Tibial nerve (tissue), 4 donors: ENCODE measurements around the gene RAB11FIP4. TPM values are rescaled to one million over a fixed set of nuclear protein-coding genes. Genes with fewer than 3 reads are reported as not detected.

Experiments
- DNase-seq, 2 donors: peaks; one replicate each; pipeline ENCODE4 v3.0.0-alpha.2; 2019; ENCODE audit warnings: low spot score in 2 of 2
- H3K27ac ChIP-seq, 4 donors: fragments of 200-600 bp; sonication (generic) in 3 of 4; one replicate each; pipeline ENCODE4 v1.5.1; 2017 to 2019; ENCODE audit warnings: mild to moderate bottlenecking in 1 of 4
- H3K27me3 ChIP-seq, 2 donors: fragments of 200-600 bp; sonication (generic) in 1 of 2; one replicate each; pipeline versions ENCODE4 v1.5.1 to v1.6.0; 2017 to 2019
- H3K36me3 ChIP-seq, 3 donors: fragments of 200-600 bp; sonication (generic); one replicate each; pipeline ENCODE4 v1.5.1; 2018 to 2019
- H3K4me1 ChIP-seq, 4 donors: fragments of 200-600 bp; sonication (generic) in 3 of 4; one replicate each; pipeline ENCODE4 v1.5.1; 2017 to 2019
- H3K4me3 ChIP-seq, 4 donors: fragments of 200-600 bp; sonication (generic) in 3 of 4; one replicate each; pipeline ENCODE4 v1.5.1; 2017 to 2019; ENCODE audit warnings: mild to moderate bottlenecking in 1 of 4, moderate library complexity in 1 of 4
- H3K9me3 ChIP-seq, 4 donors: fragments of 200-600 bp; sonication (generic) in 3 of 4; one replicate each; pipeline ENCODE4 v1.5.1; 2017 to 2019
- CTCF ChIP-seq, 5 experiments: fragments of 200-600 bp in 3 of 5; fragments of 450-650 bp in 2 of 5; sonication (generic) in 3 of 5; IDR thresholded peaks; one replicate each; pipeline ENCODE4 v1.5.1; 2016 to 2019; ENCODE audit warnings: antibody characterized with exemption in 5 of 5, mild to moderate bottlenecking in 3 of 5, moderate library complexity in 2 of 5
- EP300 ChIP-seq, 2 donors: sonication (generic); formaldehyde crosslinking; IDR thresholded peaks; one replicate each; pipeline ENCODE4 v1.6.1; 2017; ENCODE audit warnings: antibody characterized with exemption in 2 of 2, mild to moderate bottlenecking in 1 of 2
- POLR2A ChIP-seq, 2 donors: fragments of 450-650 bp; IDR thresholded peaks; one replicate each; pipeline ENCODE4 v1.6.1; 2017; ENCODE audit warnings: antibody characterized with exemption in 2 of 2, mild to moderate bottlenecking in 2 of 2, moderate library complexity in 2 of 2
- WGBS, 2 donors: methylation state at CpG; one replicate each; pipeline ENCODE4 v1.1.5; 2018; 5-methylcytosine and 5-hydroxymethylcytosine counted together
- total RNA-seq, 4 donors: library from RNA; depleted of rRNA; stranded (reverse); fragments of >200 nt; gene quantifications; one replicate each; pipeline ENCODE4 v1.1.0, GENCODE V29; 2016

The RAB11FIP4 gene
- total RNA-seq, 4 donors from 2014 or later, result 2.7 to 6.9 (median 4.1) TPM

GRCh38 chr17:31523862-31524730 is 132.6 kb downstream of the RAB11FIP4 start:
- Histone ChIP-seq H3K4me3 (no peak overlapping the region), H3K27ac (no peak overlapping the region), H3K36me3 (peaks cover 0 to 36% (median 0%) of the 10 kb centered on the region in 3 donors), H3K27me3 (no peaks in the 10 kb centered on the region), H3K9me3 (peaks cover 0 to 6% (median 0%) of the 10 kb centered on the region in 4 donors), H3K4me1 (peaks cover 0 to 8% (median 0%) of the 10 kb centered on the region in 4 donors)
- TF ChIP-seq POLR2A (IDR thresholded peaks at IDR 0.05) (no peak), CTCF (IDR thresholded peaks at IDR 0.05) (no peak), EP300 (IDR thresholded peaks at IDR 0.05) (no peak)
- WGBS, 2 donors, result 92 to 93% methylated on average over 10 to 11 of the region's 14 CpGs
- DNase-seq, result no peak

GRCh38 chr17:31524926-31525800 is 133.7 kb downstream of the RAB11FIP4 start:
- WGBS, 2 donors, result 65 to 67% methylated on average over 28 to 31 of the region's 31 CpGs
- H3K4me3 ChIP-seq, result no peak overlapping the region
- H3K9me3 ChIP-seq, result peaks cover 0 to 6% (median 0%) of the 10 kb centered on the region in 4 donors
- TF ChIP-seq CTCF (IDR thresholded peaks at IDR 0.05), result peak; percentile 70 to 93 (median 91)
- TF ChIP-seq POLR2A (IDR thresholded peaks at IDR 0.05), result no peak
- no peak for TF ChIP-seq EP300 (IDR thresholded peaks at IDR 0.05)
- peak; percentile 79 to 94 for DNase-seq
- no peaks in the 10 kb centered on the region for H3K27me3 ChIP-seq
- H3K4me1 ChIP-seq, result peaks cover 0 to 8% (median 0%) of the 10 kb centered on the region in 4 donors
- H3K36me3 ChIP-seq, result peaks cover 0 to 46% (median 0%) of the 10 kb centered on the region in 3 donors
- no peak overlapping the region for H3K27ac ChIP-seq

- Histone ChIP-seq H3K27me3 (no peaks in the 10 kb centered on the region), H3K4me3 (no peak overlapping the region), H3K9me3 (peaks cover 0 to 6% (median 0%) of the 10 kb centered on the region in 4 donors), H3K4me1 (peaks cover 0 to 8% (median 0%) of the 10 kb centered on the region in 4 donors), H3K36me3 (peaks cover 0 to 52% (median 0%) of the 10 kb centered on the region in 3 donors), H3K27ac (no peak overlapping the region)
- no peak for DNase-seq
- 72 to 74% methylated on average over 19 to 20 of the region's 21 CpGs for WGBS, 2 donors
- no peak for TF ChIP-seq POLR2A (IDR thresholded peaks at IDR 0.05)
- TF ChIP-seq EP300 (IDR thresholded peaks at IDR 0.05), result no peak
- TF ChIP-seq CTCF (IDR thresholded peaks at IDR 0.05), result no peak
Measured at GRCh38 chr17:31525801-31526549, 134.5 kb downstream of the RAB11FIP4 start.

- no peak for DNase-seq
- Histone ChIP-seq H3K4me3 (no peak overlapping the region), H3K4me1 (peaks cover 0 to 8% (median 0%) of the 10 kb centered on the region in 4 donors), H3K36me3 (peaks cover 0 to 51% (median 5%) of the 10 kb centered on the region in 3 donors), H3K27ac (no peak overlapping the region), H3K9me3 (peaks cover 0 to 6% (median 0%) of the 10 kb centered on the region in 4 donors), H3K27me3 (no peaks in the 10 kb centered on the region)
- TF ChIP-seq CTCF (IDR thresholded peaks at IDR 0.05), result no peak
- no peak for TF ChIP-seq POLR2A (IDR thresholded peaks at IDR 0.05)
- no peak for TF ChIP-seq EP300 (IDR thresholded peaks at IDR 0.05)
- WGBS, 2 donors, result 43 to 52% methylated on average over 5 of the region's 5 CpGs
Measured at GRCh38 chr17:31527606-31528005, 136.1 kb downstream of the RAB11FIP4 start.
